ENCODE measurements around the gene APEH. TPM values are rescaled to one million over a fixed set of nuclear protein-coding genes. Genes with fewer than 3 reads are reported as not detected.
A peak's percentile ranks its signal among the peaks of the same experiment; 100 is the strongest.

Gene APEH
- total and polyA plus RNA-seq, 5 donors from 2014 or later, result 87.7 to 138 (median 132) TPM

DNA sequence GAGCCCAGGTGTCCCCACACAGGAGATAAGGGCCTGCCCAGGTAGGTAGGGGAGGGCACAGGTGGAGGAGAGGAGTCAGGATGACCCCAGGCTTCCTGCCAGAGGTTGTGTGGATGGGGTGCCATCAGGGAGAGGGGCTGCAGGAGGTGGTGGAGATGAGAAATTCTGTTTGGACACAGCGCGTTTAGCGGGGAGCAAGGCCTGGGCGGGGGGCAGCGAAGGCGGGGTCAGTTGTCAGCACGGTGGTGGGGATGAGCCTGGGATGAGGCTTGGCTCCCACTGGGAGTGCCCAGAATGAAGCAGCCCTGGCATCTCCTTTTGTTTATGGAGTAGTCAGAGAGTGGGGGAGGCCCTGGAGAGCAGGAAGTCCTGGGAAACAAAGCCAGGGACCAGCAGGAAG lies 29.8 kb downstream of the APEH start:
- peaks cover 0 to 5% (median 0%) of the 10 kb centered on the region in 4 donors for H3K4me1 Mint-ChIP-seq
- H3K9me3 Mint-ChIP-seq, result peaks cover 0 to 1% (median 0%) of the 10 kb centered on the region in 7 donors
- DNase-seq (no peak), ATAC-seq (ENCODE audit: low read depth in 2 of 2) (no peak)
- H3K36me3 Mint-ChIP-seq, result peaks cover 19% of the 10 kb centered on the region
- Histone ChIP-seq H3K9me3 (ENCODE audit: control insufficient read depth in 2 of 2, low read length in 2 of 2) (no peaks in the 10 kb centered on the region), H3K36me3 (ENCODE audit: control insufficient read depth, insufficient read depth, low read length) (peaks cover 22% of the 10 kb centered on the region), H3K4me3 (ENCODE audit: low read depth, low read length) (no peak overlapping the region), H3K4me1 (ENCODE audit: control insufficient read depth, insufficient read depth, low read length, poor library complexity, severe bottlenecking) (no peaks in the 10 kb centered on the region), H3K27me3 (ENCODE audit: control insufficient read depth, insufficient read depth, low read length) (no peaks in the 10 kb centered on the region), H3K27ac (ENCODE audit: insufficient read depth, low read length, poor library complexity, severe bottlenecking) (no peak overlapping the region)
- no peak overlapping the region for H3K4me3 Mint-ChIP-seq
- peak overlapping the region in 1 of 3 donors; percentile 83 for H3K27ac Mint-ChIP-seq
- H3K27me3 Mint-ChIP-seq, result no peaks in the 10 kb centered on the region

DNA sequence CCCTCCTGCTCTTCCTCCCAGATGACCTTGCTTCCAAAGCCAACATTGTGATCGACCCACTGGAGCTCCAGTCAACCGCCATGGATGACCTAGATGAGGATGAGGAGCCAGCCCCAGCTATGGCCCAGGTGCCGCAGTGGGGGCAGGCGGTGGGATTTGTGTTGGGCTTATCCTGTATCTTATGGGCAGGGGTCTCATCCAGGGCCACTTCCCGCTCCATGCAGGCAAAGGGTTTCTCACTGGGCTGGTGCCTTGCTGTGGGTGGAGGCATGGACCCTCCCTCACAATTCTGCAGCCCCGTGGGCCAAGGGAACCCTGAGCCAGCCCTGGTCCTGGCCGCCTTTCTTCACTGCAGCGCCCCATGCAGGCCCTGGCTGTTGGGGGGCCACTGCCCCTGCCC lies 30.5 kb downstream of the APEH start:
- H3K4me3 Mint-ChIP-seq, result no peak overlapping the region
- Histone ChIP-seq H3K27me3 (ENCODE audit: control insufficient read depth, insufficient read depth, low read length) (no peaks in the 10 kb centered on the region), H3K4me1 (ENCODE audit: control insufficient read depth, insufficient read depth, low read length, poor library complexity, severe bottlenecking) (no peaks in the 10 kb centered on the region), H3K36me3 (ENCODE audit: control insufficient read depth, insufficient read depth, low read length) (peaks cover 22% of the 10 kb centered on the region), H3K4me3 (ENCODE audit: low read depth, low read length) (no peak overlapping the region), H3K27ac (ENCODE audit: insufficient read depth, low read length, poor library complexity, severe bottlenecking) (no peak overlapping the region), H3K9me3 (ENCODE audit: control insufficient read depth in 2 of 2, low read length in 2 of 2) (no peaks in the 10 kb centered on the region)
- ATAC-seq (ENCODE audit: low read depth in 2 of 2) (no peak), DNase-seq (no peak)
- H3K36me3 Mint-ChIP-seq, result peaks cover 19% of the 10 kb centered on the region
- H3K4me1 Mint-ChIP-seq, result peaks cover 0 to 5% (median 0%) of the 10 kb centered on the region in 4 donors
- H3K27me3 Mint-ChIP-seq, result no peaks in the 10 kb centered on the region
- H3K9me3 Mint-ChIP-seq, result peaks cover 0 to 1% (median 0%) of the 10 kb centered on the region in 7 donors
- no peak overlapping the region for H3K27ac Mint-ChIP-seq

DNA sequence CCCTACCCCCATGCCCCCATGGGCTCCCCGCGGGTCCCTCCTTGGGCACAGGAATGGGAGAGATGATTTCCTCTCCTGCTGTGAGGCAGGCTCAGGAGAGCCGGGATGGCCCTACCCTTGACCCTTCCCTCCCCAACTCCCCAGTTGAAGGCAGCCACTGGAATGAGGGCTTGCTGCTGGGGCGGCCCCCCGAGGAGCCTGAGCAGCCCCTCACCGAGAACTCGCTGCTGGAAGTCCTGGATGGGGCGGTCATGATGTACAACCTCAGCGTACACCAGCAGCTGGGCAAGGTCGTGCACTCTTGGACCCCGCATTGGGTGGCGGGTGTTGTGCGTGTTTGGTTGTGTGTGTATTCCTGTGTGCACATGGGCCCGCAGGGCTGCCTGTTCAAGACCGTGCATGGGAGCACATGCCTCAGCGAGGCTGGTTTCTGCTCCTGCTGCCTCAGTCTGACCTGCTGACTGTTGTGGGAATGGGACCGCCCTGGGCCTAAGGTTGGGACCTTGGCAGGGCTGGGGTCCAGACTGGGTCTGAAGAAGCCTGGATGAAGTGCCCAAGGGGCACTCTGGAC lies 31.3 kb downstream of the APEH start:
- peaks cover 22% of the 10 kb centered on the region for H3K36me3 ChIP-seq (ENCODE audit: control insufficient read depth, insufficient read depth, low read length)

DNA sequence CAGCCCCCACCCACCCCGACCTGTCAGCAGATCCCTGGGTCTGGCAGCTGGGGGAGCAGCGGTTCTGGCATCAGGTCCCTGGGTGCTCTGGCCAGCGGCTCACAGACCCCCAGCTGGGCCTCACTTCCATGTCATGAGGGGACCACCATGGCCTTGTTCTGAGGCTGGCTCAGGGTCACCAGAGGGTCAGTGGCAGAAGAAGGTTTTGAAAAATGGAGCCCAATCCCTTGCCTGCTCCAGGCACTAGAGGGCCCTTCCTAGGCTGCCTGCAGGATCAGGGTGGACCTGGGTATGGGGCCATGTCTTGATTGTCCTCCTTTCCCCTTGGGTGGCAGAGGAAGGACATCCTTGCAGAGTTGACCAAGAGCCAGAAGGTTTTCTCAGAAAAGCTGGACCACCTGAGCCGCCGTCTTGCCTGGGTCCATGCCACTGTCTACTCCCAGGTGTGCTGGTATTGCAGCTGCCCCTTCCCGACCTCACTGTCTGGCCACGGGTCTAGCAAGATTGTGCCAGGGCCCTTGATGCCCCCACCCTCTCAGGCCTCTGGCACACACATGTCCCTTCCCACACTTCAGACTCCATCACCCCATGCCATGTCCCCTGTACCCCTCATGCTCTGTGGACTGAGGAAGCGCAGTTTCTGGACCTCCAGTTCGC lies 32.4 kb downstream of the APEH start:
- Mint-ChIP-seq H3K9me3 (peaks cover 0 to 1% (median 0%) of the 10 kb centered on the region in 7 donors), H3K27me3 (no peaks in the 10 kb centered on the region), H3K4me1 (peaks cover 0 to 5% (median 1%) of the 10 kb centered on the region in 4 donors), H3K27ac (peak overlapping the region in 2 of 3 donors; percentile 26 to 42), H3K36me3 (peaks cover 19% of the 10 kb centered on the region), H3K4me3 (no peak overlapping the region)
- Histone ChIP-seq H3K9me3 (ENCODE audit: control insufficient read depth in 2 of 2, low read length in 2 of 2) (no peaks in the 10 kb centered on the region), H3K4me1 (ENCODE audit: control insufficient read depth, insufficient read depth, low read length, poor library complexity, severe bottlenecking) (no peaks in the 10 kb centered on the region), H3K36me3 (ENCODE audit: control insufficient read depth, insufficient read depth, low read length) (peaks cover 16% of the 10 kb centered on the region), H3K4me3 (ENCODE audit: low read depth, low read length) (no peak overlapping the region), H3K27me3 (ENCODE audit: control insufficient read depth, insufficient read depth, low read length) (no peaks in the 10 kb centered on the region), H3K27ac (ENCODE audit: insufficient read depth, low read length, poor library complexity, severe bottlenecking) (no peak overlapping the region)
- no peak for ATAC-seq (ENCODE audit: low read depth in 2 of 2)
- DNase-seq, result no peak

More for the DNA sequence above, 31.3 kb downstream of the APEH start:
- Mint-ChIP-seq H3K36me3 (peaks cover 16% of the 10 kb centered on the region), H3K9me3 (peaks cover 0 to 1% (median 0%) of the 10 kb centered on the region in 7 donors), H3K27me3 (no peaks in the 10 kb centered on the region), H3K27ac (peak overlapping the region in 1 of 3 donors; percentile 63), H3K4me1 (peaks cover 0 to 5% (median 0%) of the 10 kb centered on the region in 4 donors), H3K4me3 (no peak overlapping the region)
- Histone ChIP-seq H3K27me3 (ENCODE audit: control insufficient read depth, insufficient read depth, low read length) (no peaks in the 10 kb centered on the region), H3K4me1 (ENCODE audit: control insufficient read depth, insufficient read depth, low read length, poor library complexity, severe bottlenecking) (no peaks in the 10 kb centered on the region), H3K27ac (ENCODE audit: insufficient read depth, low read length, poor library complexity, severe bottlenecking) (no peak overlapping the region), H3K4me3 (ENCODE audit: low read depth, low read length) (no peak overlapping the region), H3K9me3 (ENCODE audit: control insufficient read depth in 2 of 2, low read length in 2 of 2) (no peaks in the 10 kb centered on the region)
- DNase-seq (no peak), ATAC-seq (ENCODE audit: low read depth in 2 of 2) (no peak)

DNA sequence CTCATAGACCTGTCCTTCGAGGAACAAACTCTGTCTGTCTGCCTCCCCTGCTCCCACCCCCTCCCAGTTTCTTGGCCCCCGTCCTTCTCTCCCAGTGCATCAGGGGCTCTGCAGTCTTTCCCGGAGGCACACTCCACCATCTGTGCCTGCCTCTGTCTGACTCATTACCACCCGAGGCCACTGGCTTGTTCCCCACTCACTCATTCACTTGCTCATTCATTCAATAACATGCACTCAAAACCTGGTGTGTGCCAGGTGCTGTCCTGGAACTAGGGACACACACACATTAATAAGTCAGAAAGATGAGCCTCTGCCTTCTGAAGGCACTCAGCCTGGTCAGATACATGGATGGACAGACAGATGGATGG lies 32.9 kb downstream of the APEH start:
- Histone ChIP-seq H3K36me3 (ENCODE audit: control insufficient read depth, insufficient read depth, low read length) (peaks cover 11% of the 10 kb centered on the region), H3K27me3 (ENCODE audit: control insufficient read depth, insufficient read depth, low read length) (no peaks in the 10 kb centered on the region), H3K9me3 (ENCODE audit: control insufficient read depth in 2 of 2, low read length in 2 of 2) (no peaks in the 10 kb centered on the region), H3K27ac (ENCODE audit: insufficient read depth, low read length, poor library complexity, severe bottlenecking) (no peak overlapping the region), H3K4me3 (ENCODE audit: low read depth, low read length) (no peak overlapping the region), H3K4me1 (ENCODE audit: control insufficient read depth, insufficient read depth, low read length, poor library complexity, severe bottlenecking) (no peaks in the 10 kb centered on the region)
- ATAC-seq (ENCODE audit: low read depth in 2 of 2) (no peak), DNase-seq (no peak)
- Mint-ChIP-seq H3K9me3 (peaks cover 0 to 1% (median 0%) of the 10 kb centered on the region in 7 donors), H3K27ac (peak overlapping the region in 1 of 3 donors; percentile 42), H3K4me3 (no peak overlapping the region), H3K4me1 (peaks cover 0 to 5% (median 1%) of the 10 kb centered on the region in 4 donors), H3K27me3 (no peaks in the 10 kb centered on the region), H3K36me3 (peaks cover 22% of the 10 kb centered on the region)

- Histone ChIP-seq H3K36me3 (ENCODE audit: control insufficient read depth, insufficient read depth, low read length) (peaks cover 3% of the 10 kb centered on the region), H3K9me3 (ENCODE audit: control insufficient read depth in 2 of 2, low read length in 2 of 2) (no peaks in the 10 kb centered on the region), H3K4me3 (ENCODE audit: low read depth, low read length) (no peak overlapping the region), H3K27ac (ENCODE audit: insufficient read depth, low read length, poor library complexity, severe bottlenecking) (no peak overlapping the region), H3K4me1 (ENCODE audit: control insufficient read depth, insufficient read depth, low read length, poor library complexity, severe bottlenecking) (peaks cover 7% of the 10 kb centered on the region), H3K27me3 (ENCODE audit: control insufficient read depth, insufficient read depth, low read length) (no peaks in the 10 kb centered on the region)
- Mint-ChIP-seq H3K4me3 (no peak overlapping the region), H3K9me3 (peaks cover 0 to 1% (median 0%) of the 10 kb centered on the region in 7 donors), H3K36me3 (peaks cover 18% of the 10 kb centered on the region), H3K4me1 (peaks cover 0 to 6% (median 1%) of the 10 kb centered on the region in 4 donors), H3K27me3 (no peaks in the 10 kb centered on the region), H3K27ac (no peak overlapping the region)
- no peak for ATAC-seq (ENCODE audit: low read depth in 2 of 2)
- no peak for DNase-seq
These were observed 35.7 kb downstream of the APEH start for GRCh38 chr3:49709852-49710251.

GRCh38 chr3:49711489-49711888 lies 37.3 kb downstream of the APEH start:
- Mint-ChIP-seq H3K4me3 (no peak overlapping the region), H3K27me3 (no peaks in the 10 kb centered on the region), H3K9me3 (peaks cover 0 to 1% (median 0%) of the 10 kb centered on the region in 7 donors), H3K27ac (peak overlapping the region in 1 of 3 donors; percentile 50), H3K36me3 (peaks cover 18% of the 10 kb centered on the region), H3K4me1 (peaks cover 0 to 6% (median 1%) of the 10 kb centered on the region in 4 donors)
- Histone ChIP-seq H3K4me1 (ENCODE audit: control insufficient read depth, insufficient read depth, low read length, poor library complexity, severe bottlenecking) (peaks cover 7% of the 10 kb centered on the region), H3K36me3 (ENCODE audit: control insufficient read depth, insufficient read depth, low read length) (no peaks in the 10 kb centered on the region), H3K4me3 (ENCODE audit: low read depth, low read length) (no peak overlapping the region), H3K27ac (ENCODE audit: insufficient read depth, low read length, poor library complexity, severe bottlenecking) (no peak overlapping the region), H3K27me3 (ENCODE audit: control insufficient read depth, insufficient read depth, low read length) (no peaks in the 10 kb centered on the region), H3K9me3 (ENCODE audit: control insufficient read depth in 2 of 2, low read length in 2 of 2) (no peaks in the 10 kb centered on the region)
- ATAC-seq (ENCODE audit: low read depth in 2 of 2) (no peak), DNase-seq (no peak)

GRCh38 chr3:49712166-49712565 lies 38.0 kb downstream of the APEH start:
- no peak overlapping the region for H3K27ac ChIP-seq (ENCODE audit: insufficient read depth, low read length, poor library complexity, severe bottlenecking)
- DNase-seq (no peak), ATAC-seq (ENCODE audit: low read depth in 2 of 2) (no peak)
- no peak overlapping the region for H3K4me3 ChIP-seq (ENCODE audit: low read depth, low read length)
- no peaks in the 10 kb centered on the region for H3K36me3 ChIP-seq (ENCODE audit: control insufficient read depth, insufficient read depth, low read length)
- Mint-ChIP-seq H3K4me3 (no peak overlapping the region), H3K36me3 (peaks cover 15% of the 10 kb centered on the region), H3K27me3 (no peaks in the 10 kb centered on the region), H3K9me3 (no peaks in the 10 kb centered on the region), H3K27ac (no peak overlapping the region), H3K4me1 (peaks cover 0 to 6% (median 1%) of the 10 kb centered on the region in 4 donors)
- H3K27me3 ChIP-seq (ENCODE audit: control insufficient read depth, insufficient read depth, low read length), result no peaks in the 10 kb centered on the region
- H3K4me1 ChIP-seq (ENCODE audit: control insufficient read depth, insufficient read depth, low read length, poor library complexity, severe bottlenecking), result peaks cover 7% of the 10 kb centered on the region
- no peaks in the 10 kb centered on the region for H3K9me3 ChIP-seq (ENCODE audit: control insufficient read depth in 2 of 2, low read length in 2 of 2)
